ENCODE data around the gene RNF113B.
A peak's percentile ranks its signal among the peaks of the same experiment; 100 is the strongest.

Gene RNF113B

GRCh38 chr13:98143601-98144026, 33.5 kb downstream of the RNF113B start:
- FAIRE-seq = no peak
- DNase-seq (ENCODE audit: extremely low spot score, insufficient read length, low read depth) = no peak

GRCh38 chr13:98143157-98143553, 33.9 kb downstream of the RNF113B start:
- FAIRE-seq (no peak), DNase-seq (ENCODE audit: extremely low spot score, insufficient read length, low read depth) (no peak)

- FAIRE-seq (no peak), DNase-seq (ENCODE audit: extremely low spot score, insufficient read length, low read depth) (no peak)
Measured at GRCh38 chr13:98142380-98143156, 34.5 kb downstream of the RNF113B start, which contains the start of gene FARP1. TSS of gene FARP1 (plus strand) at chr13:98143094. CDS start at chr13:98213243, 70,149 bp downstream.

GRCh38 chr13:98141509-98142379, 35.3 kb downstream of the RNF113B start:
- FAIRE-seq (no peak), DNase-seq (ENCODE audit: extremely low spot score, insufficient read length, low read depth) (no peak)

- no peak for DNase-seq (ENCODE audit: extremely low spot score, insufficient read length, low read depth)
- FAIRE-seq = no peak
Measured at GRCh38 chr13:98141091-98141490, 36.0 kb downstream of the RNF113B start.

GRCh38 chr13:98134901-98135300, 42.2 kb downstream of the RNF113B start:
- DNase-seq (ENCODE audit: extremely low spot score, insufficient read length, low read depth) (no peak), FAIRE-seq (no peak)

- no peak for DNase-seq (ENCODE audit: extremely low spot score, insufficient read length, low read depth)
- FAIRE-seq = peak; percentile 70
Measured at GRCh38 chr13:98133946-98134345, 43.1 kb downstream of the RNF113B start.

GRCh38 chr13:98129059-98129746, 47.9 kb downstream of the RNF113B start:
- FAIRE-seq = no peak
- DNase-seq (ENCODE audit: extremely low spot score, insufficient read length, low read depth) = no peak

All from GM18507 (cell line).